D721Med (cell line): ENCODE results near the gene RGL2.

Experiments used
- DNase-seq: peaks from one replicate; pipeline ENCODE4 v3.0.0; 2011; ENCODE audit warnings: low spot score; ENCODE audit not compliant: insufficient read length
- FAIRE-seq: peaks from 2 replicates; lab custom pipeline; 2011; peaks lifted over from hg19 to GRCh38; lab: Jason Lieb, UNC
- TF ChIP-seq, protein P1 (sequence below): IDR thresholded peaks from 2 replicates; pipeline ENCODE4 v1.5.1; 2012; ENCODE audit warnings: mild to moderate bottlenecking, control low read depth; ENCODE audit not compliant: insufficient read depth; ENCODE audit errors: missing control alignments

RGL2 gene

DNA sequence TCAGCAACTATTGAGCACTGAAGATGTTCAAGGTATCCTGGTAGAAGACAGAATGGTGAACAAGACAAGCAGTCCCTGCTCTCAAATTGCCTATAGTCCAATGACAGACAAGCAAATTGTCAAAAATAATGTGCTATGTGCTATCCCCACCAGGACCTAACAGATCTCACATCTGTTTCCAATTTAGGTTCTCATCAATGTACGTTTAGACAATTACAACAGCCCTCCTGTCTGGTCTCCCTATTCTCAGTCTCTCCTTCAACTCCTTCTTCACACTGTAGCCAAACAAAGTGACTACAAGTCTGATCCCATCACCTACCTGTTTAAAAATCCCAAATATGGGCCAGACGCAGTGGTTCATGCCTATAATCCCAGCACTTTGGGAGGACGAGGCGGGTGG lies 7.6 kb upstream of the RGL2 start:
- no peak for DNase-seq
- no peak for FAIRE-seq
- TF ChIP-seq, protein P1, sequence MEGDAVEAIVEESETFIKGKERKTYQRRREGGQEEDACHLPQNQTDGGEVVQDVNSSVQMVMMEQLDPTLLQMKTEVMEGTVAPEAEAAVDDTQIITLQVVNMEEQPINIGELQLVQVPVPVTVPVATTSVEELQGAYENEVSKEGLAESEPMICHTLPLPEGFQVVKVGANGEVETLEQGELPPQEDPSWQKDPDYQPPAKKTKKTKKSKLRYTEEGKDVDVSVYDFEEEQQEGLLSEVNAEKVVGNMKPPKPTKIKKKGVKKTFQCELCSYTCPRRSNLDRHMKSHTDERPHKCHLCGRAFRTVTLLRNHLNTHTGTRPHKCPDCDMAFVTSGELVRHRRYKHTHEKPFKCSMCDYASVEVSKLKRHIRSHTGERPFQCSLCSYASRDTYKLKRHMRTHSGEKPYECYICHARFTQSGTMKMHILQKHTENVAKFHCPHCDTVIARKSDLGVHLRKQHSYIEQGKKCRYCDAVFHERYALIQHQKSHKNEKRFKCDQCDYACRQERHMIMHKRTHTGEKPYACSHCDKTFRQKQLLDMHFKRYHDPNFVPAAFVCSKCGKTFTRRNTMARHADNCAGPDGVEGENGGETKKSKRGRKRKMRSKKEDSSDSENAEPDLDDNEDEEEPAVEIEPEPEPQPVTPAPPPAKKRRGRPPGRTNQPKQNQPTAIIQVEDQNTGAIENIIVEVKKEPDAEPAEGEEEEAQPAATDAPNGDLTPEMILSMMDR = no peak

DNA sequence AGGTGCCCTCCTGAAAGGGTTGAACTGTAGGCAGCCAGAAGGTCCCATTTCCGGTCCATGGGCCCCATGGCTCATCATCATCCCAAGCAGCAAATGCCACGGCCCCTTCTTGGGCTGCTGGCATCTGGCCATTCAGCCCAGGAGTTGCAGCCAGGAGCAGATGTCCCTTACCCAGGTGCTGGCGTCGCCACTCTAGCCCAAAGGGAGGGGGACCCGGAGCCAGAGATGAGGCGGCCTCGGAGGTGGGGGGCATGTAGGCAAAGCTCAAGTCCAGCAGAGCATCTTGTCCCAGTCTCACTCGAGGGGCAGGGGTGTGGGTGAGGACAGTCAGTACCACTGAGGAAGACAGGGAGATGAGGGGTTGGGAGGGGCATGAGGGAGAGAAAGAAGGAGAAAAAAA lies 6.3 kb upstream of the RGL2 start:
- FAIRE-seq (no peak), DNase-seq (no peak)
- TF ChIP-seq, protein P1 = no peak

- FAIRE-seq (no peak), DNase-seq (no peak)
- TF ChIP-seq, protein P1 = no peak
Observed at GRCh38 chr6:33304216-33304615, 5.5 kb upstream of the RGL2 start.

DNA sequence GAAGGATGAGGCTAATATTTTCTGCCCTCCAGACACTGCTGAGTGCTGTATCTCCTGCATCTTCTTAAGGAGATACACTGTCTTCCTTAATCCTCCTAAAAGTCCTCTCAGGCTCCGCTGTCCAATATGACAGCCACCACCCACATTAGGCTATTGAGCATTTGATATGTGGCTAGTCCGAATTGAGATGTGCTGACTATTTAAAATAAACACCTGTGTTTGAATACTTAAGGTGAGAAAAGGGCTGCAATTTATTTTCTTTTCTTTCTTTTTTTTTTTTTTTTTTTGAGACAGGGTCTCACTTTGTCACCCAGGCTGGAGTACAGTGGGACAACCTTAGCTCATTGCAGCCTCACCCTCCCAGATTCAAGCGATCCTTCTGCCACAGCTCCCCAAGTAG lies 3.1 kb upstream of the RGL2 start:
- DNase-seq (no peak), FAIRE-seq (no peak)
- TF ChIP-seq, protein P1 = no peak

GRCh38 chr6:33299237-33299944 lies 649 bp upstream of the RGL2 start:
- FAIRE-seq (no peak), DNase-seq (peak; percentile 78)
- TF ChIP-seq, protein P1 = peak; percentile 64

DNA sequence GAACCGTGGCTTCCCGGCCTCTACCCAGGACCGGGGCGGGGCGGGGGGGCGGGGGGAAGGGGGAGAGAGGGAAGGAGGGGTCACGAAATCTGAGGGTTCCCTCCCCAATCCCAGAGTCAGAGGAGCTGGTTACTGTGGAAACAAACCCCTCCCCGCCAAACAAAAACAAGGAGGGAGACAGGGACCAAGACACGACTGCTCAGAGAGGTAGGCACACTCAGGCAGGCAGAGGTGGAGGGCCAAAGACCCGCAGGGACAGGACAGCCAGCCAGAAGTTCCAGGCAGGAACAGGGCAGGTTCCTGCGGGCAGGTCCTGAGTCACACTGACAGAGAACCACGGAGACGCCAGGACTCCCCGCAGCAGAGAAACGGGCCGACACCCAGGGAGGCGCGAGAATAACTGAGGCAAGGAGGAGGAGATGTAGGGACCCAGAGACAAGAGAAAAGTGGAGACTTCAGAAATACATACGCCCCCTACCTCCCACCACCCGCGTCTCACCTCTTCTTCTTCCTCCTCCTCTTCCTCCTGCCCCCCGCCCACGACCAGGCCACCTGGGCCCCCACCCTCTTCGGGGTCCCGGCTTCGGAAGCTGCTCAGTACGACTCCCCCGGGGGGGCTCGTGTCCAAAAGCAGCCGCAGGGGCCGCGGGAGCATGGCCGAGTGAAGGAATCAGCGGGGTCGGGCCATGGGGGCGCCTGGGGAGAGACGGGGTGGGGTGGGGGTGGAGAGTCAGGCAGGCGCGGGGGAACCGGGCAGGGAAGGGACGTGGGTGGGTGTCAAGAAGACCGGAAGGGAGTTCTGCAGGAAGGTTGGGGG lies 578 bp downstream of the RGL2 start:
- FAIRE-seq = no peak
- DNase-seq = no peak

More for the DNA sequence above, 578 bp downstream of the RGL2 start:
- TF ChIP-seq, protein P1 = no peak
